Endothelial cell of umbilical vein (primary cell): Measurements from ENCODE around the gene TMCC2. TPM values are rescaled to one million over a fixed set of nuclear protein-coding genes. Genes with fewer than 3 reads are reported as not detected.

ENCODE experiments used
- BruUV-seq: library from RNA; stranded (reverse); fragments of 400-500 nt; replicated peaks from 2 replicates; lab custom pipeline; 2021; lab: Mats Ljungman, UMichigan
- CTCF ChIA-PET: fragments of 300-600, 350-600 bp; sonication (Branson Sonifier 250); formaldehyde crosslinking; loops from one replicate; lab custom pipeline; 2021; ENCODE audit warnings: antibody characterized with exemption, inconsistent platforms; lab: Charles Lee
- POLR2A ChIA-PET: fragments of 300-600, 350-600 bp; sonication (Branson Sonifier 250); formaldehyde crosslinking; loops from one replicate; lab custom pipeline; 2021; ENCODE audit warnings: antibody characterized with exemption, inconsistent platforms; lab: Charles Lee
- DNase-seq: peaks from one replicate; pipeline ENCODE4 v3.0.0-alpha.2; 2011; ENCODE audit warnings: low read depth, low spot score
- FAIRE-seq: peaks from 2 replicates; lab custom pipeline; 2011; peaks lifted over from hg19 to GRCh38; lab: Jason Lieb, UNC
- H2AFZ ChIP-seq: 2 replicates; pipeline ENCODE4 v1.6.0; 2012; ENCODE audit warnings: low read depth, low read length, control low read depth, inconsistent platforms
- H3K27ac ChIP-seq: 2 replicates; pipeline ENCODE4 v1.5.1; 2011; ENCODE audit warnings: low read depth, mild to moderate bottlenecking, control low read depth, low read length, moderate library complexity; ENCODE audit not compliant: insufficient read depth
- H3K27me3 ChIP-seq, 2 experiments: 2 replicates each; pipeline versions ENCODE4 v1.6.0 to v1.6.1; 2011; ENCODE audit warnings: low read length in 2 of 2, mixed read lengths in 1 of 2; ENCODE audit not compliant: control insufficient read depth in 2 of 2, insufficient read depth in 2 of 2
- H3K36me3 ChIP-seq, 2 experiments: 2 replicates in 1 of 2; 3 replicates in 1 of 2; pipeline ENCODE4 v1.5.1; 2011; ENCODE audit warnings: low read length in 2 of 2, mild to moderate bottlenecking in 1 of 2, moderate library complexity in 1 of 2; ENCODE audit not compliant: control insufficient read depth in 2 of 2, insufficient read depth in 2 of 2; ENCODE audit errors: extremely low read depth in 1 of 2
- H3K4me1 ChIP-seq: 3 replicates; pipeline ENCODE4 v1.5.1; 2011; ENCODE audit warnings: mild to moderate bottlenecking, low read length; ENCODE audit not compliant: control insufficient read depth, insufficient read depth; ENCODE audit errors: extremely low read depth
- H3K4me2 ChIP-seq: 2 replicates; pipeline ENCODE4 v1.6.1; 2011; ENCODE audit warnings: low read length, control low read depth, mixed read lengths; ENCODE audit not compliant: insufficient read depth
- H3K4me3 ChIP-seq, 3 experiments: fragments of 200-600 bp in 1 of 3; sonication (generic), shearing (Covaris generic) in 1 of 3; replicated peaks in 1 of 3; 2 replicates each; pipeline ENCODE4 v1.5.1; 2011 to 2016; ENCODE audit warnings: control low read depth in 3 of 3, low read length in 3 of 3, mild to moderate bottlenecking in 2 of 3, inconsistent platforms in 1 of 3, low read depth in 1 of 3, moderate library complexity in 1 of 3; ENCODE audit not compliant: insufficient read depth in 1 of 3
- H3K79me2 ChIP-seq: 2 replicates; pipeline ENCODE4 v1.6.0; 2012; ENCODE audit warnings: low read length, inconsistent platforms; ENCODE audit not compliant: control insufficient read depth, insufficient read depth
- H3K9ac ChIP-seq: replicated peaks from 2 replicates; pipeline ENCODE3; 2011; ENCODE audit warnings: low read length, control low read depth; ENCODE audit not compliant: insufficient read depth; ENCODE audit errors: extremely low read depth
- H3K9me1 ChIP-seq: replicated peaks from 3 replicates; pipeline ENCODE4 v1.6.0; 2011; ENCODE audit warnings: mild to moderate bottlenecking, low read length; ENCODE audit not compliant: control insufficient read depth, insufficient read depth; ENCODE audit errors: extremely low read depth
- H3K9me3 ChIP-seq: replicated peaks from 2 replicates; pipeline ENCODE4 v1.5.1; 2012; ENCODE audit warnings: low read length, inconsistent platforms; ENCODE audit not compliant: control insufficient read depth, insufficient read depth
- H4K20me1 ChIP-seq: replicated peaks from 2 replicates; pipeline ENCODE3; 2011; ENCODE audit warnings: mild to moderate bottlenecking, low read length; ENCODE audit not compliant: control insufficient read depth, insufficient read depth; ENCODE audit errors: extremely low read depth
- EZH2 ChIP-seq: IDR thresholded peaks from 2 replicates; pipeline ENCODE4 v1.6.1; 2012; ENCODE audit warnings: borderline replicate concordance, low read depth, mild to moderate bottlenecking, moderate library complexity, low read length, inconsistent platforms; ENCODE audit not compliant: severe bottlenecking
- FOS ChIP-seq: IDR thresholded peaks from 2 replicates; pipeline ENCODE4 v1.6.1; 2011; ENCODE audit warnings: mild to moderate bottlenecking, low read length, moderate library complexity, borderline replicate concordance; ENCODE audit not compliant: insufficient read depth
- GATA2 ChIP-seq: IDR thresholded peaks from 2 replicates; pipeline ENCODE4 v1.7.0; 2011; ENCODE audit warnings: low read depth, mild to moderate bottlenecking, moderate library complexity, mixed read lengths, low read length; ENCODE audit not compliant: insufficient read length, insufficient read depth
- JUN ChIP-seq: IDR thresholded peaks from 2 replicates; pipeline ENCODE4 v1.6.1; 2011; ENCODE audit warnings: borderline replicate concordance, low read depth; ENCODE audit not compliant: insufficient read length, insufficient read depth
- MYC ChIP-seq: IDR thresholded peaks from one replicate; pipeline ENCODE4 v1.6.1; 2011; ENCODE audit warnings: mild to moderate bottlenecking, low read depth, low read length
- POLR2A ChIP-seq: IDR thresholded peaks from 2 replicates; pipeline ENCODE4 v1.6.1; 2012; ENCODE audit warnings: low read depth, mild to moderate bottlenecking, control low read depth, low read length
- POLR2AphosphoS5 ChIP-seq: IDR thresholded peaks from 2 replicates; pipeline ENCODE4 v1.6.1; 2012; ENCODE audit warnings: low read depth, mild to moderate bottlenecking, control low read depth, low read length, moderate library complexity; ENCODE audit not compliant: insufficient read depth
- dilution Hi-C: fragments of 300-500 bp; cut with MboI; formaldehyde crosslinking; loops from one replicate; pipeline ENCODE4 v1.15.0; 2019; ENCODE audit warnings: low sequenced_read_pairs; ENCODE audit not compliant: extremely low pct_ligation_motif_present
- intact Hi-C: fragments of 100-400 bp; cut with micrococcal nuclease; formaldehyde crosslinking; loops from one replicate; pipeline ENCODE4 v1.10.0; 2022
- polyA plus RNA-seq, 4 experiments: library from polyadenylated mRNA; depleted of rRNA in 3 of 4; stranded (reverse) in 3 of 4; unstranded in 1 of 4; fragments of >200 nt; gene quantifications; 2 replicates each; pipeline versions ENCODE4 v1.2.1 to v1.2.3, GENCODE V29; 2011 to 2012; ENCODE audit warnings: missing spikeins in 1 of 4
- total RNA-seq: library from RNA; stranded (reverse); gene quantifications from 2 replicates; pipeline ENCODE4 v1.2.3, GENCODE V29; 2021
- TF ChIP-seq, protein P1 (sequence below), 2 donors: IDR thresholded peaks; 1 replicate in 1 of 2; 2 replicates in 1 of 2; pipeline ENCODE4 v1.5.1; 2011; ENCODE audit warnings: low read length in 2 of 2, mild to moderate bottlenecking in 2 of 2, moderate library complexity in 2 of 2, control low read depth in 1 of 2, inconsistent platforms in 1 of 2, low read depth in 1 of 2; ENCODE audit not compliant: insufficient read depth in 1 of 2; ENCODE audit errors: extremely low read depth in 1 of 2
- TF ChIP-seq, protein P2 (sequence below): IDR thresholded peaks from 2 replicates; pipeline ENCODE4 v1.6.1; 2011; ENCODE audit not compliant: insufficient read depth, insufficient read length

Gene TMCC2
- total and polyA plus RNA-seq, 2 donors (not counting 3 experiments of a cell fraction or from before 2014, with no cell fraction given) = 2.0 to 2.1 TPM

DNA sequence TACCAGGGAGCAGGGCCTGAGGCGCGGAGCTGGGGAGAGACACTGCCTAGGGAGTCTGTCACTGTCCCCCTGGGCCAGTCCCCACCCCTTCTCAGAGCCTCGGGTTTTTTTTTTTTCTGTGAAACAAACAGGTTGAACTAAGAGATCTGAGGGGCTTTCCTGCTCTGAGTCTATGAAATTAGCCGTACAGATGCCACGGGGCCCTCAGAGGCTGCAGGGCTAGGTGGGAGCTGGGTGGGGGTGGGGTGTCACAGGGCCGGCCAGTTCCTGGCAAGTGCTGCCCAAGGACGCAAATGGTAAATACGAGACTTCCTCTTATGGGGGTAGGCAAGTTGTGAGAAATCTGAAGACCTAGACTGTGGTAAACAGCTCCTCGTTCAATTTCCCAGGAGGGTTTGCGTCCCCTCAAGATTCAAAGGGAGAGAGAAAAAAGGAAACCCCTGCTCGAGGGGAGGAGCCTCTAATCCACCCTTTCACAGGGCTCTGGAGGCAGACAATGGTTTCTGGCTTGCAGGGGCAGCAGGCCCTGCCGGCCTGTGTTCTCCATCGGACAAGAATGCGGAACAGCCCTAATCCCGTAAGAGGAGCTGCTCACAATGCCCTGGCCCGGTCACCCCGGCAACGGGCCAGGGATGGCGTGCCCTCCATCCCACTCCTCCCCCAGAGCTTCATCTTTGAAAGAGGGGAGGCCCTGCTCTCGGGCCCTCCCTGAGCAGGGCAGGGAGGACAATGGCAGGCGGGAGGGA, 86.0 kb downstream of the TMCC2 start:
- H3K9me1 ChIP-seq = no peaks in the 10 kb centered on the region
- peak overlapping the region; percentile 30 for H3K4me2 ChIP-seq
- H3K36me3 ChIP-seq = peaks cover 0 to 8% of the 10 kb centered on the region in 2 experiments
- no peak for TF ChIP-seq FOS
- TF ChIP-seq JUN = no peak
- no peak for TF ChIP-seq GATA2
- no TSS peak for BruUV-seq
- peaks cover 18% of the 10 kb centered on the region for H3K4me1 ChIP-seq
- POLR2A ChIA-PET = interaction anchor here (0.7 to 1.1 kb wide), 2 partner anchors 29 to 40 kb away, joined by 4 to 6 read pairs; no protein-coding TSS in a partner anchor
- intact Hi-C loops (loop anchor here (1.0 kb wide), 1 partner anchor 29 kb away; no protein-coding TSS in a partner anchor), dilution Hi-C loops (no loop called here)
- CTCF ChIA-PET = interaction anchor here (0.8 to 3.3 kb wide), 7 partner anchors 10 to 43 kb away, joined by 3 to 29 read pairs (median 5); no protein-coding TSS in a partner anchor
- H3K9ac ChIP-seq = peak overlapping the region; percentile 56
- H4K20me1 ChIP-seq = no peaks in the 10 kb centered on the region
- peak overlapping the region; percentile 76 for H2AFZ ChIP-seq
- peak overlapping the region; percentile 55 for H3K27ac ChIP-seq
- H3K27me3 ChIP-seq = no peaks in the 10 kb centered on the region
- H3K4me3 ChIP-seq = no peak overlapping the region
- DNase-seq = peak; percentile 67
- H3K79me2 ChIP-seq = no peaks in the 10 kb centered on the region
- peak; percentile 68 for FAIRE-seq
- H3K9me3 ChIP-seq = no peaks in the 10 kb centered on the region

DNA sequence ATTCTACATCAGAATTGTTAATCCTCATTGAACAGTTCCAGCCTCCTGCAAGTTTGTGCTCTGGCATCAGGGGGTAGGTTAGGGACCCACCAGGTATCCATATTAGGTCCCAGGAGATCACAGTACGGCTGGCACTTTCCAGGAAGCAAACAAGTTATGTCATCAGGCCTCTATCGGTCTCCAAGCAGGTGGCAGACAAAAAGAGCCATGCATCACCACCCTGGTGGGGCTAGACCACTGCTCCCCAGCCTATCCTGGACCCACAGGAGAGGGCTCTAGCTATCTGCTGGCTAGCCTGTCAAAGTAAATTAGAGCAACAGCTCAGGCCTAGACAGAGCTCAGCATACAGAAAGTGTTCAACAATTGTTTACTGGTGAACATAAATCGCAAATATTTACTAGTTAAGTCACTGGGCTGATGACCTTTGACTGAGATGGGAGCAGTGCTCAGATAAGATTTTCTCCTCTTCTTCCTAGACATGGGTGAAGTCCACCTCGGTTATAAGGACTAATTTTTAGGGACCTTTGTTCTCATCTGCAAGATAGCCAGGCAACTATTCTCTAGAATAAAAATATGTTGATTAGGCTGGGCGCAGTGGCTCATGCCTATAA, 87.4 kb downstream of the TMCC2 start:
- H4K20me1 ChIP-seq = no peaks in the 10 kb centered on the region
- DNase-seq (no peak), FAIRE-seq (no peak)
- H3K27ac ChIP-seq = no peak overlapping the region
- H3K4me1 ChIP-seq = peaks cover 25% of the 10 kb centered on the region
- H3K79me2 ChIP-seq = no peaks in the 10 kb centered on the region
- dilution Hi-C loops = no loop called here
- CTCF ChIA-PET = interaction anchor here (1.6 to 3.3 kb wide), 4 partner anchors 10 to 44 kb away, joined by 4 to 29 read pairs (median 10); no protein-coding TSS in a partner anchor
- H3K9me1 ChIP-seq = no peaks in the 10 kb centered on the region
- BruUV-seq = no TSS peak
- no peaks in the 10 kb centered on the region for H3K27me3 ChIP-seq
- no peak overlapping the region for H2AFZ ChIP-seq
- H3K9ac ChIP-seq = no peak overlapping the region
- no peak overlapping the region for H3K4me2 ChIP-seq
- TF ChIP-seq MYC = no peak
- TF ChIP-seq, protein P1, sequence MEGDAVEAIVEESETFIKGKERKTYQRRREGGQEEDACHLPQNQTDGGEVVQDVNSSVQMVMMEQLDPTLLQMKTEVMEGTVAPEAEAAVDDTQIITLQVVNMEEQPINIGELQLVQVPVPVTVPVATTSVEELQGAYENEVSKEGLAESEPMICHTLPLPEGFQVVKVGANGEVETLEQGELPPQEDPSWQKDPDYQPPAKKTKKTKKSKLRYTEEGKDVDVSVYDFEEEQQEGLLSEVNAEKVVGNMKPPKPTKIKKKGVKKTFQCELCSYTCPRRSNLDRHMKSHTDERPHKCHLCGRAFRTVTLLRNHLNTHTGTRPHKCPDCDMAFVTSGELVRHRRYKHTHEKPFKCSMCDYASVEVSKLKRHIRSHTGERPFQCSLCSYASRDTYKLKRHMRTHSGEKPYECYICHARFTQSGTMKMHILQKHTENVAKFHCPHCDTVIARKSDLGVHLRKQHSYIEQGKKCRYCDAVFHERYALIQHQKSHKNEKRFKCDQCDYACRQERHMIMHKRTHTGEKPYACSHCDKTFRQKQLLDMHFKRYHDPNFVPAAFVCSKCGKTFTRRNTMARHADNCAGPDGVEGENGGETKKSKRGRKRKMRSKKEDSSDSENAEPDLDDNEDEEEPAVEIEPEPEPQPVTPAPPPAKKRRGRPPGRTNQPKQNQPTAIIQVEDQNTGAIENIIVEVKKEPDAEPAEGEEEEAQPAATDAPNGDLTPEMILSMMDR (IDR thresholded peaks at IDR 0.05; ENCODE audit: extremely low read depth in 1 of 2, insufficient read depth in 1 of 2, low read depth in 1 of 2, low read length in 2 of 2) = no peak
- TF ChIP-seq JUN = no peak
- no peak for TF ChIP-seq GATA2
- TF ChIP-seq, protein P2, sequence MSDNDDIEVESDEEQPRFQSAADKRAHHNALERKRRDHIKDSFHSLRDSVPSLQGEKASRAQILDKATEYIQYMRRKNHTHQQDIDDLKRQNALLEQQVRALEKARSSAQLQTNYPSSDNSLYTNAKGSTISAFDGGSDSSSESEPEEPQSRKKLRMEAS = no peak
- no peak for TF ChIP-seq FOS
- TF ChIP-seq POLR2AphosphoS5 = no peak
- TF ChIP-seq EZH2 = no peak
- TF ChIP-seq POLR2A = no peak
- POLR2A ChIA-PET = no interaction called here
- intact Hi-C loops = no loop called here
- peaks cover 0 to 4% of the 10 kb centered on the region in 2 experiments for H3K36me3 ChIP-seq
- H3K4me3 ChIP-seq = no peak overlapping the region
- no peaks in the 10 kb centered on the region for H3K9me3 ChIP-seq
